HG03103 (cell line): Measurements from ENCODE around the gene DNHD1.

Experiments
- ATAC-seq: cut with Tn5 transposase; IDR thresholded peaks from one replicate; pipeline ENCODE4 v1.9.1; 2021; ENCODE audit warnings: low read depth; ENCODE audit not compliant: unreplicated experiment

Gene DNHD1

DNA sequence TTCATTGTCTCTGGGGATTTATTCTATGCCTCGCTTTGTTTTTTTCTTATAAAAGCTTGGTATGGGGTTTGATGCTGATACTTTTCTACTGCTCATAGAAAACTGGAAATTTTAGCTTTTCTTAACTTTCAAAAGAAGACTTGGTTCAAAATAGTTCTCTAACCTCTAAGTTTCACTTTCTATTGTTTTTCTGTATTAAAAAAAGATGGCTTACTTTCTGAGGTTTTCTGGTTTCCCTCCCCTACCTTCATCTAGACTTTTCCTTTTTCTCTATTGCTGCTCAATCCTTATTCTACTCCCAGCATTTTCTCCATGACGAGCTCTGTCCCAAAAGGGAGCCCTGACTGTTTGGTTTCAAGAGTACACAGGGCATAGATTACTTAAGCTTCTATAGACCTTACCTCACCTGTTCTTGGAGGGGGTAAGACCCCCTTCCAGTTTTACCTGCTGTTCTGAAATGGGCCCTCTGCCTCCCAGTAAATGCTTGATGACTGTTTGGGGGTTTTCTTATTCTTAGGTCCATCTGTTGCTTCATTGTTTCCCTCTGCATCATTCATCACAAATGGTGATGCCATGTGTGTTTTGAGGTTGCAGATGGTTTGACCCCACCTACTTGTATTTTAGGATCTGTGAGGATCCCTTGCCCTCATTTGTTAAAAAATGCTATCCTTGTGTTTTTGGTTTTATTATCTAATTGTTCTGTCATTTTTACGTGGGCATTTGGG lies 29.5 kb downstream of the DNHD1 start:
- ATAC-seq: no peak

DNA sequence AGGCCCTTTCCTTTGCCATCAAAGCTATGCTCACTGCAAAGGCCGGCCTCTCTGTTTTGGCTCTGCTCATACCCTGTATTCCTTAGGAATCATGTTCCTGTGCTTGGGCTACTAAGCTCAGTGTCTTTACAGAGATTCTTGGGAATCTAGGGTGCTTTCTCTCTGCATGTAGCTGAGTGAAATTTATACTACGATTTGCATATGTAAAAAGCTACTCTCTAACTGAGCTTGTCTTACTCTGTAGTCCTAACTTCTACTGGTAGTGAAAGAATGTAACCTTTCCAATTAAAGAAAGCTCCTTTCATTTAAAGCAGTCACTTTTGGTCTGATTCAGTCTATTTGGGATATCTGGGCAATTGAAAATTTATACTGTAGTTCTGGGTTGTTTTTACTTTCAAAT lies 32.2 kb downstream of the DNHD1 start:
- ATAC-seq: no peak

DNA sequence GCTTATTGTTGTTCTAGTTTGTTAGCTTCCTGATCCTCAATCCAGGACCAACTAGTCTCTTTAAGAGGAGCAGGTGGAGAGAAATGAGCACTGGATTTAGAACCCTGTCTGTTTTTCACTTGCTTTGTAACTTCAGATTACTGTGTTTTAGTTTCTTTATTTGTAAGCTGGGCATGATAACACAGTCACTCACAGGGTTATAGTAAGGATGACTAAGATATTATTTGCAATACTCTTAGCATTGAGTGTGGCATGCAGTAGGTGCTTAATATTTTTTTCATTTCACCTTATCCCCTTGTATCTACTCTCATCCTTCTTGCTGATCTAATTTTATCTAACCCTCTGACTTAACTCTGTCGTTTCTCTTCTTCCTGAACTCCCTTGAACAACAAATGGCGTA lies 33.8 kb downstream of the DNHD1 start:
- ATAC-seq: no peak

DNA sequence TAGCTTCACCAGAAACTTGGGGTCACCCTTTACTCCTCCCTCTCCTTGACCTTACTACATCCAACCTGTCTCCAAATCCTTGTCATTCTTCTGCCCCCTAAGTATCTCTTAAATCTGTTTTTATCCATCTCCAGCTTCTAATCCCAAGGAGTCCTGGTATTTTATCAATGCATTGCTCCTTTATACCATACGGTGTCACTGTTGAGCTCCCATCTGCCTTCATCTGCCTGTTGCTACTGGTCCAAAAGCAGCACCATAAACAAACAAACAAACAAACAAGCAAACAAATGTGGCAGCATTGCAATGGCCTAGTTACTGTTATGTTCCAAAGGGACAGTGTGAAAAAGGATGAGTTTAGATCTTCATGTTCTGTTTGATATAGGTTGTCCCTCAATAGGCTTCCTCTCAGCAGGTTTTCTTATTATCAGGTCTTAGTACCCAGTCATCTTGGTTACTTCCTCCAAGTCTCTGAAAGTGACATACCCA lies 34.2 kb downstream of the DNHD1 start:
- ATAC-seq: peak; percentile 46

DNA sequence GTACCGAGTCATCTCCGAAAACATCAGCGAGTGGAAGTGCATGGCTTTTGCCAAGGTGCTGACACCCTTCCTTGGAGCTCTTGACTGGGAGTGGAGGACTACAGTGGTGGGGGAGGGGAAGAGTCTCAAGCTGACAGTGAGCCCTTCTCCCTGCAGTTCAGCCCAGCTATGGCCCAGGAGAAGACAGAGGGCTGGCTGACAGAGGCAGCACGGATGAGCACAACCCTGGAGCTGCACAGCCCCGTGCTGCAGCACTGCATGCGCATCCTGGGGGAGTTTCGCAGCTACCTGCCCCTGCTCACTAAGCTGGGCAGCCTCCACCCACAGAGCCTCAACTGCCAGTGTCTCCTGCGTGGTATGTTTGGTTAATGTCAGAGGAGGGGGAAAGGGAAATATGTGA lies 41.4 kb downstream of the DNHD1 start:
- no peak for ATAC-seq

DNA sequence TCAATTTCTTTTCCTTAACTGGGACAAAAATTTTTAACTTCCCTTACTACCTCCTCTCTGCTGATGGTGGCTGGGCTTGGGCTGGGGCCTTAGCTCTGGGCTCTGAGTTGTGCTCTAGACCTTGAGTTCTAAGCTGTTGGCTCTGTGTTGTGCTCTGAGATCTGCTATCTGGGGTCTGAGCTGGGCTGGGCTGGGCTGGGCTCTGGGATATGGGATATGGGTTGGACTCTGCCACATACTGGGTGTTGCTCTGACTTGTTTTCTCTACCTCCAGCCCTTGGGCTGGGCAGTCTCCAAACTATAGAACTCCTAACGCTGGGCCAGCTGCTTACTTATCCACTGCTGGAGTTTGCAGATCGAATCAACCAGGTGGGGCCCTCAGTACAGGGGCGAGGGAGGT lies 41.9 kb downstream of the DNHD1 start:
- no peak for ATAC-seq

DNA sequence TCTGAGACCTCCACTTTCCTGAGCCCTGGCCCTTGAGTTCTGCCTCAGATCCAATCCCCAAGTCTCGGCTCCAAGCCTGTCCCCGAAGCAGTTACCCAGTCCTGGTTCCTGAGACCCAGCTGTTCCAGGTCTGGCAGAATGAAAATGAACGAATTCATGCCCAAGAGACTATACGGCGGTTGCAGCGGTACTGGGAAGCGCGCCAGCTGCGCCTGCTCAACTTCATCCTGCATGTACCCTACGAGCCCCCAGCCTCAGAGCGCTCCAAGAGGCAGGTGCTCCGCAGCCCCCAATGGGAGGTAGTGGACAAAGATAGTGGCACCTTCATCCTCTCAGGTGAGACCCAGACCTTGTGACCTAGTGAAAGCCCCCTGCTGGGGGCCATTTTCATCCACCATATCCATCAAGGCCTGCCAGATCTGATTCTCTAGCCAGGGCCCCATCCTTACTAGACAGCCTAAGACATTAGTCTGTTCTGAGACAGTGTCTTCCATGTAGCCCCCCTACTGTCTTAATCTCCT lies 42.7 kb downstream of the DNHD1 start:
- no peak for ATAC-seq

DNA sequence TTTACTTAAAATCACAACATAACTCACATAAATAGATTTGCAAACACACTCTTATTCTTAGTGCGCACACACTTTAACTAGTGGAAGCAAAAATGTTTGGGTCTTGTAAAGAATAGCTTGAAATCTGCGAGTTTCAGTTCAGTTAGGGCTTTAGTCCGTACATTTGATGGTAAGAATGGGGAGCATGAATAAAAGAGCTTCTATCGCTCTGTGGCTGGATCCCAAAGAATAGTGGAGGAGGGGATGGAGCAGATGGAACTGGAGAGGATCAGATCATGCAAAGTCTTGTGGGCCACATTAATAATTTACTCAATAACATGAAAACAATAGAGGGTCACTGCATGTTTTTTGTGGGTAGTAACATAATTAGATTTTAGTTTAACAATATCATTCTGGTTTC lies 44.3 kb downstream of the DNHD1 start:
- ATAC-seq: no peak

DNA sequence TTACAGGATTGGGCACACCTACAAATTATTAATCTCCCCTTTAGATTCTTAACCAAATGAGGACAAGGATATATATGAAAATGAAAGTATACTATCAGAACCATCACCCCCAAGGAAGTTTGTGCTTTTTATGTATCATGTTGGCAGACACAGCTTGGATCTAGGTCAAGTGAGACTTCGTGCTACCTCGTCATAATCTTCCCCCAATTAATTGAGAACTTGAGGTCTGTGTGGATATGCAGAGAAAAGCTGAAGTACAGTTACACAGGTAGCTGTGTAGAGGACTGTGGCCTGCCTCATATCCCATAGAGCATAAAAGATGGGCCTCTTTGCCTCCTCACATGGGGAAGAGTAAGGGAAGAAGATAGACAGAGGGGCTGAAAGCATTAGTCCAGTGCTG lies 45.6 kb downstream of the DNHD1 start:
- ATAC-seq: no peak

DNA sequence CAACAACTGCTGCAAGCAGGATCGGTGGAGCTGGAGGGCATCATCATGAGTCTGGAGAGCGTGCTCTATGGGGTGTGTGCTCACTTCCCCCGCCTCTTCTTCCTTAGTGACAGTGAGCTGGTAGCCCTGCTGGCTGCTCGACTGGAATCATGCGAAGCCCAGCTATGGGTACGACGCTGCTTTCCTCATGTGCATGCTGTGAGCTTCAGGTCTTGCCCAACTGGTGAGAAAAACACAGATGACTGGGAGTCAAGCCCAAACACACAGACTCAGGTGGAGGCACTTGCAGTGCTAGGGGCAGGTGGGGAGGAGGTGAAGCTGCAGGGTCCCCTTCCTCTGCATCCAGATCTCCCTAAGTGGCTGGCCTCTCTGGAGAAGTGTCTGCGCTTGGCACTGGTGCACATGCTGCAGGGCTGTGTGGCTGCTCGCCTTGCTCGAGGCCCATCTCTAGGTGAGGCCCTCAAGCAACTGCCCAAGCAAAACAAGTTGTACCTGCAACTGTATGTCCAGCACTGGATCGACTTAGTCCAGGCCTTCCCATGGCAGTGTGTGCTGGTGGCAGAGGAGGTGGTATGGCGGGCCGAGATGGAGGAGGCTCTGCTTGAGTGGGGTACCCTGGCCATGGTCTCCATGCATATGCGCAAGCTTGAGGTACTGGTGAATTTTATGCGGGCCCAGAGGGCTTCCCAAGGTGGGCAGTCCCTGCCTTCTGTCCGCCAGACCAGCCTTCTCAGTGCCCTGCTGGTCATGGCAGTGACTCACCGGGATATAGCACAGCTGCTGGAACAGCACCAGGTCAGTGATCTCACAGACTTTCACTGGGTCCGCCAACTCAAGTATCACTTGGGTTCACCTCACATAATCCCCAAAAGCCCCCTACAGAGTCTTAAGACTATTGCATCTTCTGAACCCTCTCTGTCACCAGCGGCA lies 48.1 kb downstream of the DNHD1 start:
- ATAC-seq: no peak

DNA sequence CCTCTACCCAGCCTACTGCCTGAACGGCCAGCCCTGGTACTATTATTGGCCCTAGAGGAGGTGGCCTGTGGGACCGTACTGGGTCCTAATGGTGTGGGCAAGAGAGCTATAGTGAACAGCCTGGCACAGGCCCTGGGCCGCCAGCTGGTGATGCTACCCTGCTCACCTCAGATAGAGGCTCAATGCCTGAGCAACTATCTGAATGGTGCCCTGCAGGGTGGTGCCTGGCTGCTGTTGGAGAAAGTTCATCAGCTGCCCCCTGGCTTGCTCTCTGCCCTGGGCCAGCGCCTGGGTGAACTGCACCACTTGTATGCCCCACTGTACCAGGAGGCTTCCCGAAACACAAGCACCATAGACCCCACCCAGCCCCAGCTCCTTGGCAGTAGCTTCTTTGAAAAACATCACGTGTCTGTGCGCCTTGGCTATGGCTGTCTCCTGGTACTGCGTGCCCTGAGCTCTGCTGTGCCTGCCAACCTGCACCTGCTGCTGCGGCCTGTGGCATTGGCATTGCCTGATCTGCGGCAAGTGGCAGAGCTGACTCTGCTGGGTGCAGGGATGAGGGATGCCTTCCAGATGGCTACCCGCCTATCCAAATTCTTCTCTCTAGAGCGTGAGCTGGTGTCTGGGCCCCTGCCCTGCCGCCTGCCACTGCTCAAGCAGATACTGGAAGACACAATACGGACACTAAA lies 49.0 kb downstream of the DNHD1 start:
- ATAC-seq: no peak

DNA sequence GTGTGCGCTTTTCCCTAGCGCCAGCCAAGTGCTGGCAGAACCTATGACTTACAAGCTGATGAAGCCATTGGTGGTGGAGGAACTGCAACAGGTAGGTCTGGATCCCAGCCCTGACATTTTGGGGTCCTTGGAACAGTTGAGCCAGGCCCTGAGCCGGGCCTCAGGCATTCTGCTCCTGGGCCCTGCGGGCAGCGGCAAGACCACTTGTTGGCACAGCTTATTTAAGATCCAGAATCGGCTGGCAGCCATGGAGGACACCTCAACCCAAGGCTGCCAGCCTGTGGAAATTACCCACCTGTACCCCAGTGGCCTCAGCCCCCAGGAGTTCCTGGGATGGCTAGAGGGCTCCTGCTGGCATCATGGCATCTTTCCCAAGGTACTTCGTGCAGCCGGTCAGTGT lies 49.7 kb downstream of the DNHD1 start:
- no peak for ATAC-seq

DNA sequence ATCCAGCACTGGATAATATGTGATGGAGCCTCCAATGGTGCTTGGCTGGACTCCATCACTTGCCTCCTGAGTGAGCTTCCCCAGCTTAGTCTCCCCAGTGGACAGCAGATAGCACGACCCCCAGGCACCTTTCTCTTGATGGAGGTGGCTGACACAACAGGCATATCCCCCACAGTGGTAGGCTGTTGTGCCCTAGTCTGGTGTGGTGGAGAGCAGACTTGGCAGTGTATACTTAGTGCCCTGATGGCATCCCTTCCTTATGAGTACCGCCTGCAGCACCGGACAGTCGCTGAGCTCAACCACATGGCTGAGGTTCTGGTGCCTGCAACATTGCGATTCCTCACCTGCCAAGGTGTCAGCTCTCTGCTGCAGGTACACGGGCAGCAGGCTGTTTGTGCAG lies 50.1 kb downstream of the DNHD1 start:
- no peak for ATAC-seq

DNA sequence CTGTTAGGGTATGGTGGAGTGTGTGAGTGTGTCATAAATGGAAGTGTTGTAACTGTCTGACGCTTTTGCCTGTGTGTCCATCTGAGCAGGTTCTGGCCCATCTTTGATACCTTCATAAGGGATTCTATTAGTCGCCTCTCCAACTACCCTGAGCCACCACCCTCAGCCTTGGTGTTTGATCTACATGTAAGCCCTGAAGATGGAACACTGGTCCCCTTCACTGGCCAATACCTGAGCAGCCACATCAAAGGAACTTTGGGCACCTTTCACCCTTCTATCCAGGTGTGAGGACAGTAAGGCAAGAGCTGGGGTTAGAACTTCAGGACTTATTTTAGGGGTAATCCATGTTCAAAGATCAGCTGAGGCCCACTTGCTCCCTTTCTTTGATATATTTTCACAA lies 51.0 kb downstream of the DNHD1 start:
- no peak for ATAC-seq

DNA sequence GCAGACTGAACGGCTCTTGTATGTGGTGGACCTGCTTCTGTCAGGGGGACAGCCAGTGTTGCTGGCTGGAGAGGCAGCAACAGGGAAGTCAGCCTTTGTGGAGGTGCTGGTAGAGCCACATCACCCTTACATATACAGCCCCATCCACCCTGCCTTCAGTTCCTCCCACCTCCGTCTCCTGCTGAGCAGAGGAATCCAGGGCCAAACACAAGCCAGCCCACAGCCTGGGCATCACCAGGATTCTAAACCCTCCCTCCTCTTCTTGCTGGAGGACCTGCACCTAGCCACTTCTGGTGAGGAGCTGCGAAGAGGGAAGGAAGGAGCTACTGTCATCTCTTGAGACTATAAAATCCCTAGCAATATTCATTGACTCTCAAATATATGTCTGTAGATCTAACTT lies 51.6 kb downstream of the DNHD1 start:
- no peak for ATAC-seq

DNA sequence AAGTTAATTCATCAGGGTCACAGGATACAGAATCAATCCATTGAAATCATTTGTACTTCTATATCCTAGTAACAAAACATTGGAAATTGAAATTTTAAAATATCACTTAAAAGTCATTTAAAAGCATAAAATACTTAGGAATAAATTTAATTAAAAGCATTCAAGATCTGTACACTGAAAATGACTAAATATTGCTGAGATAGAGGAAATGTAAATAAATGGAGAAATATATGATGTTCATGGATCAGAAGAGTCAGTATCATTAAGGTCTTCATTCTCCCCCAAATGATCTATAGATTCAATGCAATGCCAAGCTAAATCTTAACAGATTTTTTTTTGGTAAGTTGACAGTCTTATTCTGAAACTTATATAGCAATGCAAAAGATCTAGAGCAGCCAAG lies 56.6 kb downstream of the DNHD1 start:
- no peak for ATAC-seq

DNA sequence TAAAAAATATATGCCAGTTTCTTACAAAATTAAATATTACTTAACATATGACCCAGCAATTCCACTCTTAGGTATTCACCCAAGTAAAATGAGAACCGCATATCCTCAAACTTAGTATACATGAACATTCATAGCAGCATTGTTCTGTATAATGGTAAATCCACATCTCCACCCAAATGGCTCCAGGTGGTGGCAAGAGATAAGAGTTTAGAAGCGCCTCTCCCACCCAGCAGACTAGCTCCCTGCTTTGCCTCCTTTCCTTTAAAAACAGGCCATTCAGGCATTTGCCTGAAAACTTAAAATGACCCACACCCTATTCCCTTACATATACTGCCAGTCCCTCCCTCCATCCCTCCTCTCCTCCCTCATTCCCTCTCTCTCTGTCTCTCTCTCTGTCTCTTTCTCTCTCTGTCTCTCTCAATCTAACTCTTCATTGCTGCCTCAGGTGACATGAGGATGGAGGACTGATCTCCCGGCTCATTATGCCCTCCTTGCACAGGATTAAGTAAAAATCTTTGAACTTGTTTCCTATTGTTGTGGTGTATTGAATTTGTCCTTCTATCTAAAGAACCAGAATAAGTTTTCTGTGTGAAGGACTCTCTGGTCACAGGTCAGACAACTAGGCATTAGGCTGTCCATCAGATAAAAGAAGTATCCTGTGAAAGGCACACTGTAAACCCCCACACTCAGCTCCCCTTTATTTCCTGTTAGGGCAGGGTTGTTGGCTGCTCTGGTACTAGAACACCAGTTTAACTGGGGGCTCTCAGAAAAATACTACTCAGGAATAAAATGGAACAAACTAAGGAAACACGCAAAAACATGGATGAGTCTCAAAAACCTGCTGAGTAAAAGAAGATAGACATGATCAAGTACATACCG lies 58.0 kb downstream of the DNHD1 start:
- no peak for ATAC-seq

DNA sequence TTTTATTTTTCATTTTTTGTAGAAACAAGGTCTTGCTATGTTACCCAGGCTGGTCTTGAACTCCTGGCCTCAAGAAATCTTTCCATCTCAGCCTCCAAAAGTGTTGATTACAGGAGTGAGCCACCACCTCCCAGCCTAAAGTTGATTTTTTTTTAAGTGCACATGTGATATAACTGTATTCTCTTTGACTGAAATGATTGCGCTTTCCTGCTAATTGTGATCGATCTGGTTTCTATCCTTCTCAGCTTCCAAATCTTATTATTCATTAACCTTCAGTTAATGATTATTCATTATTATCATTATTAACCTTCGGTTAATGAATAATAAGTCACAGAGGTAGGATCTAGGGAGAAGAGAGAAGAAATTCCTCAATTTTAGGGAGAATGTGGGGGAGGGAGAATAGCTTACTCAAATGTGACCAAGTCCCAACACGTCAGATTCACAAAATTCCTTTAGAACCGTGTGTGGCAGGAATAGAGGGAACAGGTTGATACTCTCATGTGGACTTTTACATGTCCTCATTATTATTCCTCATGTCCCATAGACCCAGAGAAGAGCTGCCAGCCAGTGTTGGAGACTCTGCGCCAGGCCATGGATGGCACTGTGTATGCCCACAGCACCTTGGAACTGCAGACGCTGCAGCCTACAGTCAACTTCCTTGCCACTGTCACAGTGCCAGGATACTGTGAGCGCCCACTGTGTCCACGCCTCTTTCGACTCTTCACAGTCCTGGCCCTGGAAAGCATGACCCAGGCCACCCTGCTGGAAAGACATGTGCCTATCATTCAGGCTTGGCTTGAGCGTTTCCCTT lies 59.3 kb downstream of the DNHD1 start:
- no peak for ATAC-seq

DNA sequence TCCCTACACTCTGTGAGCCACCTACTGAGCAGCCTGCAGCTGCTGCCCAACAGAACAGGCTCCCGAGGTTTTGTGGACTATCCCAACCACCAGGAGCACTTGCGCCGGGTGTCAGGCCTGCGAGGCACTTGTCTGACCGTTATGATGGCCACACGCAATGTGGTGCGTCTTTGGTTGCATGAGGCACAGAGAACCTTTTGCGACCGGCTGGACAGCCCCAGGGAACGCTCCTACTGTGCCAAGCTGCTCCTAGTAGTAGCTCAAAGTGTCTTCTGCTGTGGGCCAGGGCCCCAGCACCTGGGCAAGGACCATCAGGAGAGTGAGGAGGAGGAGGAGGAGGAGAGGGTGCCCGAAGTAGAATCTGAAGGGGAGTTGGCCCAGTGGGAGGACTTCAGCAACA lies 60.0 kb downstream of the DNHD1 start:
- no peak for ATAC-seq
